ENCODE measurements around the gene TEX22.
A peak's percentile ranks its signal among the peaks of the same experiment; 100 is the strongest.
"Not testable (repeated sequence)": the region's sequence is repeated elsewhere in the genome, so short reads cannot be mapped to it uniquely, and the experiment has no call there.

The TEX22 gene

GRCh38 chr14:105398044-105398725, at the start of gene TEX22:
TEX22 (plus strand) TSS chr14:105398538; CDS start chr14:105399341, 803 bp downstream.
- peak; percentile 71 for DNase-seq (ENCODE audit: low spot score)

- no peak for DNase-seq (ENCODE audit: low spot score)
Measured at GRCh38 chr14:105348945-105349699, 49.2 kb upstream of the TEX22 start.

GRCh38 chr14:105349992-105350391, 48.3 kb upstream of the TEX22 start:
- DNase-seq (ENCODE audit: low spot score): no peak

GRCh38 chr14:105350450-105351244, 47.7 kb upstream of the TEX22 start:
- DNase-seq (ENCODE audit: low spot score): no peak

- no peak for DNase-seq (ENCODE audit: low spot score)
Measured at GRCh38 chr14:105351410-105351809, 46.9 kb upstream of the TEX22 start.

GRCh38 chr14:105351920-105352851, 46.2 kb upstream of the TEX22 start:
- peak; percentile 95 for DNase-seq (ENCODE audit: low spot score)

GRCh38 chr14:105353136-105353535, 45.2 kb upstream of the TEX22 start:
- DNase-seq (ENCODE audit: low spot score): no peak

GRCh38 chr14:105354541-105354940, 43.8 kb upstream of the TEX22 start:
- DNase-seq (ENCODE audit: low spot score): no peak

- no peak for DNase-seq (ENCODE audit: low spot score)
Measured at GRCh38 chr14:105355049-105355575, 43.2 kb upstream of the TEX22 start.

- no peak for DNase-seq (ENCODE audit: low spot score)
Measured at GRCh38 chr14:105355850-105356604, 42.3 kb upstream of the TEX22 start.

GRCh38 chr14:105356927-105357326, 41.4 kb upstream of the TEX22 start:
- DNase-seq (ENCODE audit: low spot score): no peak

- DNase-seq (ENCODE audit: low spot score): no peak
Measured at GRCh38 chr14:105357626-105358025, 40.7 kb upstream of the TEX22 start.

GRCh38 chr14:105358140-105358846, 40.0 kb upstream of the TEX22 start:
- DNase-seq (ENCODE audit: low spot score): no peak

GRCh38 chr14:105358943-105359342, 39.4 kb upstream of the TEX22 start:
- DNase-seq (ENCODE audit: low spot score): no peak

- not testable (repeated sequence) for DNase-seq (ENCODE audit: low spot score)
Measured at GRCh38 chr14:105361412-105361811, 36.9 kb upstream of the TEX22 start.

GRCh38 chr14:105363847-105364708, 34.3 kb upstream of the TEX22 start:
- no peak for DNase-seq (ENCODE audit: low spot score)

GRCh38 chr14:105365101-105365500, 33.2 kb upstream of the TEX22 start:
- DNase-seq (ENCODE audit: low spot score): no peak

GRCh38 chr14:105365681-105366080, 32.7 kb upstream of the TEX22 start:
- DNase-seq (ENCODE audit: low spot score): no peak
